HepG2 (cell line): ENCODE measurements around the gene VAV2. TPM values are rescaled to one million over a fixed set of nuclear protein-coding genes. Genes with fewer than 3 reads are reported as not detected.

ENCODE experiments used
- ESRRA ChIP-seq: sonication (generic); formaldehyde crosslinking; IDR thresholded peaks from 2 replicates; pipeline ENCODE4 v1.5.1; 2020; ENCODE audit warnings: mild to moderate bottlenecking, low read depth, missing genetic modification reagents
- JUN ChIP-seq: sonication (generic); formaldehyde crosslinking; IDR thresholded peaks from 2 replicates; pipeline ENCODE4 v1.4.0; 2020; ENCODE audit warnings: mild to moderate bottlenecking, missing genetic modification reagents
- KLF6 ChIP-seq: IDR thresholded peaks from 2 replicates; pipeline ENCODE4 v1.8.0; 2016; ENCODE audit warnings: missing biosample characterization, missing genetic modification reagents
- NCOA2 ChIP-seq: sonication (generic); formaldehyde crosslinking; IDR thresholded peaks from 2 replicates; pipeline ENCODE4 v1.8.0; 2022; ENCODE audit warnings: inconsistent platforms
- POLR2AphosphoS5 ChIP-seq: IDR thresholded peaks from 2 replicates; pipeline ENCODE4 v1.6.1; 2012; ENCODE audit warnings: low read depth, low read length
- SNRNP70 ChIP-seq: fragments of 200-400 bp; formaldehyde crosslinking; IDR thresholded peaks from 2 replicates; pipeline ENCODE4 v1.6.1; 2017; ENCODE audit warnings: mild to moderate bottlenecking, low read depth, low read length, moderate library complexity
- SOX6 ChIP-seq, 2 experiments: fragments of 450-650 bp in 1 of 2; sonication (generic) in 1 of 2; formaldehyde crosslinking in 1 of 2; IDR thresholded peaks; 2 replicates each; pipeline versions ENCODE4 v1.4.0 to v1.6.1; 2017 to 2020; ENCODE audit warnings: antibody characterized with exemption in 1 of 2, mild to moderate bottlenecking in 1 of 2, missing genetic modification reagents in 1 of 2
- TEAD3 ChIP-seq: optimal IDR thresholded peaks from 2 replicates; pipeline ENCODE3; 2016; ENCODE audit warnings: borderline replicate concordance
- ZBTB25 ChIP-seq: IDR thresholded peaks from 2 replicates; pipeline ENCODE4 v1.6.1; 2018; ENCODE audit warnings: missing genetic modification reagents
- ZBTB34 ChIP-seq: sonication (generic); formaldehyde crosslinking; IDR thresholded peaks from 2 replicates; pipeline ENCODE4 v1.8.0; 2022; ENCODE audit warnings: mild to moderate bottlenecking, missing genetic modification reagents
- ZBTB43 ChIP-seq: sonication (generic); formaldehyde crosslinking; conservative IDR thresholded peaks from 2 replicates; pipeline ENCODE4 v1.4.0; 2020; ENCODE audit warnings: missing genetic modification reagents
- ZBTB44 ChIP-seq: sonication (generic); formaldehyde crosslinking; IDR thresholded peaks from 2 replicates; pipeline ENCODE4 v1.4.0; 2020; ENCODE audit warnings: missing genetic modification reagents
- ZC3H13 ChIP-seq: sonication (generic); formaldehyde crosslinking; IDR thresholded peaks from 2 replicates; pipeline ENCODE4 v1.8.1; 2023; ENCODE audit warnings: mild to moderate bottlenecking, missing genetic modification reagents, moderate library complexity
- ZGPAT ChIP-seq: IDR thresholded peaks from 2 replicates; pipeline ENCODE4 v1.6.1; 2016; ENCODE audit warnings: mild to moderate bottlenecking
- ZIK1 ChIP-seq: sonication (generic); formaldehyde crosslinking; IDR thresholded peaks from 2 replicates; pipeline ENCODE4 v1.5.0; 2020; ENCODE audit warnings: mild to moderate bottlenecking, low read depth, missing genetic modification reagents, borderline replicate concordance
- ZNF205 ChIP-seq: IDR thresholded peaks from 2 replicates; pipeline ENCODE4 v1.6.1; 2018; ENCODE audit warnings: missing biosample characterization, missing genetic modification reagents
- polyA plus RNA-seq, 8 experiments: library from polyadenylated mRNA; depleted of rRNA in 3 of 8; stranded (reverse) in 7 of 8; unstranded in 1 of 8; fragments of >200 nt; fragmentation: Illumina TruSeq in 4 of 8; extraction: Trizol in 4 of 8; gene quantifications; 2 replicates each; pipeline versions ENCODE4 v1.2.1 to v1.2.3, GENCODE V29; 2011 to 2016; ENCODE audit warnings: low read depth in 4 of 8, missing spikeins in 1 of 8, mixed read lengths in 1 of 8; ENCODE audit not compliant: insufficient read depth in 1 of 8
- total RNA-seq, 5 experiments: library from RNA; depleted of rRNA; stranded (reverse); fragments of >200 nt; fragmentation: Illumina TruSeq; extraction: Trizol; gene quantifications; 2 replicates each; pipeline ENCODE4 v1.2.3, GENCODE V29; 2016; ENCODE audit warnings: low read depth in 1 of 5

VAV2 gene
- total and polyA plus RNA-seq, 2 of the 13 experiments (the other 11 are each of a cell fraction or from before 2014, with no cell fraction given): 22.5 to 22.9 TPM

GRCh38 chr9:133768859-133769510 lies 223.1 kb downstream of the VAV2 start (continued):
- TF ChIP-seq ZNF205 (CRISPR knock-in tag) (peak; percentile 63; the same call in 1 of the 2 replicates), ZBTB25 (0 out of 2 replicates have a peak, but pooled peaks have one; percentile 43), ZBTB34 (CRISPR knock-in tag) (no peak), POLR2AphosphoS5 (no peak), ZIK1 (CRISPR knock-in tag) (no peak), TEAD3 (CRISPR knock-in tag) (peak; percentile 76), ZC3H13 (CRISPR knock-in tag) (no peak), ESRRA (peak; percentile 95), JUN (CRISPR knock-in tag) (peak; percentile 81), ZBTB44 (no peak), KLF6 (CRISPR knock-in tag) (0 out of 2 replicates have a peak, but pooled peaks have one; percentile 36), NCOA2 (CRISPR knock-in tag) (peak; percentile 79), ZBTB43 (CRISPR knock-in tag) (0 out of 2 replicates have a peak, but pooled peaks have one; percentile 33), ZGPAT (CRISPR knock-in tag) (peak; percentile 65), SOX6 (IDR thresholded peaks at IDR 0.05) (no peak), SOX6 (CRISPR knock-in tag; IDR thresholded peaks at IDR 0.05) (peak; percentile 85), SNRNP70 (no peak)
